HG02852 (cell line): Measurements from ENCODE around the gene C3orf18.

Experiments used
- ATAC-seq: cut with Tn5 transposase; IDR thresholded peaks from one replicate; pipeline ENCODE4 v1.9.1; 2021; ENCODE audit warnings: mild to moderate bottlenecking, moderate library complexity; ENCODE audit not compliant: unreplicated experiment

Gene C3orf18

GRCh38 chr3:50604110-50604621 is 36.6 kb upstream of the C3orf18 start:
- no peak for ATAC-seq

DNA sequence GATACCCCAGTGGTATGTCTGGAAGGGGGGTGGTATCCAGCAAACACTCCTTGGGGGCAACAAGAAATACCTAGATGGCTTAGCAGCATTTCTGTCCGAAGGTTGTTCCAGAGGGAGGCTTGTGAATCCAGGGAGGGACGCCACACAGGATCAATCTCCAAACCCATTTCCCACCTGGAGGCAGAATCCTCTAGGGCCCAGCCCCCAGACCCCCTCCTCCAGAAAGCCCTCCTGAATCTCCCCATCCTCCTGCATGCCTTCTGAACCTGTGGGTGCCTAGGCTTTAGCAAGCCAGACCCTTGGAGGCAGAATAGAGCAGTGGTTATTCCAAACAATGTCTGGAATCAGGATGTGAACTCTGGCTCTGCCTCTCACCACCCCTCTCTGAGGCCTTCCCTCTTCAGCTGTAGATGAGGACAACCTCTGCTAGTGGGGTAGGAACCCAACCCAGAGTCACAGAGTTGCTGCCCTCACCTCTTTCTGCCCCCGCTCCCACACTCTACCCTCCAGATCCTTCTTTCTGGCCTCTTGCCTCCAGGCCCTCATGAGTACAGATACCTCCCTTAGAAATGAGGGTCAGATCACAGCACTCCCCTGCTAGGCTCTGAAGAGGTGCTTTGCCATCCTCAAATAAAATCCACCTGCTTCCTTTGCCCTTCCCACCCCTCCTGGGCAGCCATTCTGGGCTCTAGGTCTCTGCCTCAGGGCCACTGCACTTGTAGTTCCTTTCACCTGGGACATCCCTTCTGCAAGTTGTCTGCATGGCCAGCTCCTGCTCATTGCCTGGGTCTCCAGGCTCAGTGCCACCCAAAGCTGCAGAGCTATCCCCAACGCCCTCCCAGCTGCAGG is 35.9 kb upstream of the C3orf18 start:
- ATAC-seq = no peak

GRCh38 chr3:50602595-50603191 is 35.1 kb upstream of the C3orf18 start:
- no peak for ATAC-seq

DNA sequence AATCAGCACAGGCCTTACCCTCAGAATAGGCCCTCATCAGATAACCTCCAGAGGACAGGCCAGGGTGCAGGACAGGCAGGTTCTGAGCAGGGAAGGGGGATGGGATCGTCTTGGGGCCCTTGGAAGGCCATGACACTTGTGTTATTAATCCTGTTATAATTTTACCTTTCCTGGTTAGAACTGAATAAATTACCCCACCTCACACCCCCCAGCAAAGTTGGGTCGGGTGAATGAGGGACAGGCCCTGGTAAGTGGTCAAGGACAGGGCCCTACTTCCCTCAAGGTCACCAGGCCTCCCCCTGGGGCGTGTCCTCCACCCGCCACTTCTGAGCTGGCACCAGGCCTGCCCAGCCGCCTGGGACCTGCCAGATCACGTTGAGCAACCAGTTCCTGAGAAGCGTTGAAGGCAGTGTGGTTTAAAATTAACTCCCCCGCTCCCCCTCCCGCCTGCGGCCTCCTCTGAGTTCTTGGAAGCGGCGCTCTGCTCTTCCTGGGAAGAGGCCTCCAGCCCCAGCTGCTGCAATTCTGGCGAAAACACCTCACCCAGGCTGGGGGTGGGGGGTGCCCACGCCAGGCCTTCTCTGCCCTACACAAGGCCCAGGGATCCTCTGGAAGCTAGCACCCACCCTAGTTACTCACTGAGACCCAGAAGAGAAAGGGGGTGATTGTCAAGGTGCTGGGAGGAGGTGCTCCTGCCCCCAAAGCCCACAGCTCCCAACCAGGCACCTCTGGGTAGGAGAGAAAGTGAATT is 33.5 kb upstream of the C3orf18 start:
- no peak for ATAC-seq

DNA sequence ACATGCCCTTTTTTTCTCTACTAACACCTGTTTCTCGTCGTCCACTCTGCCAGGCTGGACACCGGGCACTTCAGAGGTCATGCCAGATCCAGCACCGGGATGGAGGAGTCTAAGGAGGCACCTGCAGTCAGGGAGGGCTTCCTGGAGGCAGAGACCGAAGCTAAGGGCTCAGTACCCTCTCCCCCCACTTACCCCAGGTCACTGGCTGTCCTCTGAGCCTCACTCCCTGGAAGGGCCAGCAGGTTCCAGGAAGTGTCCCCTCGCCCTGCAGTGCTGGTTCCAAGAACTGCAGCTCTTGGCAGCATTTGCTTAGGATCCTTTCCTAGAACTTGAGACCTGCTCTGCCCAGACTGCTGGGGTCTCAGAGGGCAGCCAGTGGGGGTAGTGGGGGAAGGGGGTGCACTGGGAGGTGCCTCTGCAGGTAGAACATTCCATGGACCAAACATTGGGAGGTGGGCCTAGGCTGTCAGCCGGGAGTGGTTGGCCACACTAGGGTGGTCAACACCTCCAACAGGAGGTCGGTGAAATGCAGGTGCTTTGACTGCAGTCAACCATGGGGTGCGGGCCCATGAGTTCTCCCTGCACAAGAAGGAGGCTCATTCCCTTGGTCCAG is 32.7 kb upstream of the C3orf18 start:
- no peak for ATAC-seq

GRCh38 chr3:50599716-50600118 is 32.2 kb upstream of the C3orf18 start:
- ATAC-seq = no peak

- ATAC-seq = no peak
Observed at GRCh38 chr3:50599115-50599715, 31.7 kb upstream of the C3orf18 start.

- no peak for ATAC-seq
Observed at GRCh38 chr3:50594253-50594785, 26.8 kb upstream of the C3orf18 start.

- ATAC-seq = no peak
Observed at GRCh38 chr3:50592568-50592967, 25.0 kb upstream of the C3orf18 start.

DNA sequence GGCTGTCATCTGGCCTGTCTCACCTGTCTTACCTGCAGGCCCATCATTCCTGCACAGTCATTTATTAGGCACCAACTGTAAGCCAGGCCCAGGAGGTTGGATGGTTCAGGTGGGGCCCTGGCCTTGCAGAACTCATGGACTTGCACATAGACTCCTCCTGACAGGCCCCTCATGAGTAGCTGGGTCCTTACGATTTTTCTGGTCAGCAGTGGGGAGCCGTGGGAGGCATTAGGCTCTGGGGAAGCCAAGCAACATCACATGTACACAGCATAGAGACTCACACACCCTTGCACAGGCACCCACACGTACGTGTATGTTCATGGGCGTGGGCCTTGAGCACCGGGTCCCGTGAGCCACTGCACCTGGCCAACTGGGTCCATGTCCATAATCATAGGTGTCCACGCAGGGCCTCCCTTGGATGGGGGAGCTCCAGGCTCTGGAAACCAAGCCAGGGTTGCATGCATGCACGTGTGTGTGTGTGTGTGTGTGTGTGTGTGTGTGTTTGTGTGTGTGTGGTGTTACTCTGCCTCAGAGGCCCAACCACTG is 23.7 kb upstream of the C3orf18 start:
- ATAC-seq = peak; percentile 10

GRCh38 chr3:50588759-50589433 is 21.3 kb upstream of the C3orf18 start:
- ATAC-seq = no peak

GRCh38 chr3:50587806-50588758 is 20.5 kb upstream of the C3orf18 start:
- no peak for ATAC-seq

- no peak for ATAC-seq
Observed at GRCh38 chr3:50587373-50587772, 19.8 kb upstream of the C3orf18 start.

GRCh38 chr3:50586763-50587070 is 19.2 kb upstream of the C3orf18 start:
- ATAC-seq = no peak

- no peak for ATAC-seq
Observed at GRCh38 chr3:50585919-50586762, 18.6 kb upstream of the C3orf18 start.

GRCh38 chr3:50584391-50584790 is 16.8 kb upstream of the C3orf18 start:
- no peak for ATAC-seq

- ATAC-seq = no peak
Observed at GRCh38 chr3:50583897-50584296, 16.4 kb upstream of the C3orf18 start.

GRCh38 chr3:50582083-50582482 is 14.5 kb upstream of the C3orf18 start:
- ATAC-seq = no peak
